ENCODE data around the gene GAS2.

Gene GAS2

GRCh38 chr11:22671751-22672150 lies 5.3 kb downstream of the GAS2 start:
- no peak for DNase-seq (ENCODE audit: low spot score)
- TF ChIP-seq, protein P1, sequence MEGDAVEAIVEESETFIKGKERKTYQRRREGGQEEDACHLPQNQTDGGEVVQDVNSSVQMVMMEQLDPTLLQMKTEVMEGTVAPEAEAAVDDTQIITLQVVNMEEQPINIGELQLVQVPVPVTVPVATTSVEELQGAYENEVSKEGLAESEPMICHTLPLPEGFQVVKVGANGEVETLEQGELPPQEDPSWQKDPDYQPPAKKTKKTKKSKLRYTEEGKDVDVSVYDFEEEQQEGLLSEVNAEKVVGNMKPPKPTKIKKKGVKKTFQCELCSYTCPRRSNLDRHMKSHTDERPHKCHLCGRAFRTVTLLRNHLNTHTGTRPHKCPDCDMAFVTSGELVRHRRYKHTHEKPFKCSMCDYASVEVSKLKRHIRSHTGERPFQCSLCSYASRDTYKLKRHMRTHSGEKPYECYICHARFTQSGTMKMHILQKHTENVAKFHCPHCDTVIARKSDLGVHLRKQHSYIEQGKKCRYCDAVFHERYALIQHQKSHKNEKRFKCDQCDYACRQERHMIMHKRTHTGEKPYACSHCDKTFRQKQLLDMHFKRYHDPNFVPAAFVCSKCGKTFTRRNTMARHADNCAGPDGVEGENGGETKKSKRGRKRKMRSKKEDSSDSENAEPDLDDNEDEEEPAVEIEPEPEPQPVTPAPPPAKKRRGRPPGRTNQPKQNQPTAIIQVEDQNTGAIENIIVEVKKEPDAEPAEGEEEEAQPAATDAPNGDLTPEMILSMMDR (IDR thresholded peaks at IDR 0.05; ENCODE audit: borderline replicate concordance, control extremely low read depth, extremely low read depth, insufficient read depth, missing control alignments) = no peak
- in situ Hi-C loops (cut with MboI; ENCODE audit: low sequenced_read_pairs, unreplicated experiment) = loop anchor here (10.0 kb wide), 1 partner anchor 113 kb away; no protein-coding TSS in a partner anchor

DNA sequence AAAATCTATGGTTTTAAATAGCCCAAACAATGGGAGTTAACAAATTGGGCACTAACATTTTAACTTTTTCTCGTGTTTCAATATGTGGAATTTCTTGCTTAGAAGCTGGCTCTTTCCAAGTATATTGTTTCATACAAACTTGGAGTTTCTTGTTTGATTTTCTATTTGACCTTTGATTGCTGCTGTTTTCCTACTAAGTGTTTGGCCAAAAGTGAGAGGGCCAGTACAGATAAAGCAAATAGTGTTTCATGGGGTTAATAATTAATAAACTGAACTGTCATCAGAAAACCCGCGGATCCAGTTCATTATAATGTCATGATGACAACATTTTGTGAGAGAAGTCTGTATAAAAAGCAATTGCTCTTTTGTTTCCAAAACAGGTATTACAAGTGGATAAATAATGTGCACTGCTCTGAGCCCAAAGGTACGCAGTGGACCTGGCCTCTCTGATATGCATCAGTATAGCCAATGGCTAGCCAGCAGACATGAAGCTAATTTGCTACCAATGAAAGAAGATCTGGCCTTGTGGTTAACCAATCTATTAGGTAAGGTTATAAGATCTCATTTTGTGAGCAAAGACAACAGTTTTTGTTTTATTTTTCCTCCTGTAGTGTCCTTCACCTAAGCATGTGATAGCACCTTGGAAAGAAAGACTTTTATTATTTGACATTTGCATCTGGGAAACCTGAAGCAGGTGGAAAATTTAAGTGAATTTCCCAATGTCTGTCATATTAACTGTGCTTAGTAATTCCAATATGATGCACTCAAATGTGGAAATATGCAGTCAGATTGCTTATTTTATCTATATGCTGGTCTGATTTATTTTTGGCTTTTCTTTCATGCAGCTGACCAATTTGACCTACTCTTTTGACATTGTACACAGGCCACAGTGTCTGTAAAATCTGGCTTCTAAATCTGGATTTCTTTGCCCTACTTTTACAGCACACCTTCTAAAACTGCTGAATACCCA lies 8.3 kb downstream of the GAS2 start:
- in situ Hi-C loops (cut with MboI; ENCODE audit: low sequenced_read_pairs, unreplicated experiment) = loop anchor here (10.0 kb wide), 1 partner anchor 110 kb away; no protein-coding TSS in a partner anchor

GRCh38 chr11:22677153-22677903 lies 10.9 kb downstream of the GAS2 start:
- in situ Hi-C loops (cut with MboI; ENCODE audit: low sequenced_read_pairs, unreplicated experiment) = loop anchor here (10.0 kb wide), 1 partner anchor 107 kb away; no protein-coding TSS in a partner anchor
- TF ChIP-seq, protein P1 (IDR thresholded peaks at IDR 0.05; ENCODE audit: borderline replicate concordance, control extremely low read depth, extremely low read depth, insufficient read depth, missing control alignments) = no peak
- no peak for DNase-seq (ENCODE audit: low spot score)

More for the DNA sequence above, 8.3 kb downstream of the GAS2 start:
- DNase-seq (ENCODE audit: low spot score) = no peak
- TF ChIP-seq, protein P1 (IDR thresholded peaks at IDR 0.05; ENCODE audit: borderline replicate concordance, control extremely low read depth, extremely low read depth, insufficient read depth, missing control alignments) = no peak

- TF ChIP-seq, protein P1 (IDR thresholded peaks at IDR 0.05; ENCODE audit: borderline replicate concordance, control extremely low read depth, extremely low read depth, insufficient read depth, missing control alignments) = no peak
- in situ Hi-C loops (cut with MboI; ENCODE audit: low sequenced_read_pairs, unreplicated experiment) = no loop called here
- DNase-seq (ENCODE audit: low spot score) = no peak
Observed at GRCh38 chr11:22680628-22681027, 14.2 kb downstream of the GAS2 start.

GRCh38 chr11:22681281-22681812 lies 14.9 kb downstream of the GAS2 start:
- no peak for DNase-seq (ENCODE audit: low spot score)
- in situ Hi-C loops (cut with MboI; ENCODE audit: low sequenced_read_pairs, unreplicated experiment) = no loop called here
- TF ChIP-seq, protein P1 (IDR thresholded peaks at IDR 0.05; ENCODE audit: borderline replicate concordance, control extremely low read depth, extremely low read depth, insufficient read depth, missing control alignments) = no peak

DNA sequence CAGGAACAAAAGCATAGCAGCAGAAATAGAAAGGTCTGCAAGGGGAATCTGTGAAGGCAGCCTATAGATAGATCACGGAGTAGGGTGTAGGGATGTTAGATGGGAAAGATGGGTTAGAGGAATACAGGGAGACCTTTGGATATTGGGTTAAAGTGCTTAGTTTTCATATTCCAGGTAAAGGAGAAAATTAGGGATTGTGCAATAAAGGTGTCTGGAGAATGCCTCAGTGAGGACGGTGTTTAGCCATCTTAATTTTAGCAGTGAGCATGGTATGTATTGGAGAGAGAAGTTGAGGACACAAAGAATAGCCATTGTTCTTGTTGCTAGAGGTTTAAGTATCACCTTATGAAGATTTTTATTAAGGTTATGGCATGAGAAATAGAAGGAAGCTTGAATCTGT lies 17.7 kb downstream of the GAS2 start:
- DNase-seq (ENCODE audit: low spot score) = no peak
- in situ Hi-C loops (cut with MboI; ENCODE audit: low sequenced_read_pairs, unreplicated experiment) = no loop called here

More for the DNA sequence above, 17.7 kb downstream of the GAS2 start:
- TF ChIP-seq, protein P1 (IDR thresholded peaks at IDR 0.05; ENCODE audit: borderline replicate concordance, control extremely low read depth, extremely low read depth, insufficient read depth, missing control alignments) = no peak
